ENCODE results near the gene MCAM.

DNA sequence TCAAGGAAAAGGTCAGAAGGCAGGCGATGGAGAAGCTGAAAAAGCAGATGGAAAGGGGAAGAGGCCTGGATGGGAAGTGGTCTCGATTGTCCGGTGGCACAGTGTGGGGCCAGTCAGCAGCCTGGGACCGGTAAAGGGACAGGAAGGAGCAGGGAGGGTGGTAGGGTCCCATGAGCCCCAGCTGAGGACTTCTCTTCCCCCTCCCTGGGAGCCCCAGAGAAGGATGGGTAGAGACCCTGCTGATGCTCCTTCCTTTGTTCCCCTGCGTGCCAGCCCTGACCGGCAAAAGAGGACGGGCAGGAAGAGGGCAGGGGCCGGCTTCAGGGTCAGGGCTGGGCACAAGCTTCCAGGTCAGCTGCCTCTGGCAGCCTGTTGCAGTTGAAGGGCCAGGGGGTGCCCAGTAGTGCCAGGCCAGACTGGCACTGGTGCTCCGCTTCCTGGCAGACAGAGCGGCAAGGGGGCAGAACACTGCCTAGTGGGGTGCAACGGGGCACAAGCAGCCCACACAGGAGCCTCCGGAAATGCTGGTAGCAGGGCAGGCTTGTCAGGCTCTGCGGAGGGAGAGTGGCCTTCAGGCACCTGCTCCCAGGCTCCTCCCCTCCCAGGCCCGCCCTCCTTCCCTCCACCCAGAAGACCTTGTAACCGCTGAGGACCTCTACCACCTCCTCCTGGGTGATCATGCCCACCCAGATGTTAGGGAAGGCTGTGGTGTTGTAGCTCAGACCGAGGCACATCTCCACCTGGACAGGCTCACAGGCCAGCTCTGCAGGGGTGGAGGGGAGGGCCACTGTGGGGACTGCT is 24.5 kb upstream of the MCAM start:
- TF ChIP-seq SP1 (IDR thresholded peaks at IDR 0.05) (no peak), HDGF (IDR thresholded peaks at IDR 0.05; ENCODE audit: borderline replicate concordance) (no peak), ARNT (IDR thresholded peaks at IDR 0.05) (no peak), BHLHE40 (IDR thresholded peaks at IDR 0.05; ENCODE audit: borderline replicate concordance) (no peak), NFRKB (IDR thresholded peaks at IDR 0.05) (no peak), LEF1 (IDR thresholded peaks at IDR 0.05; ENCODE audit: borderline replicate concordance) (no peak), FOXA1 (IDR thresholded peaks at IDR 0.05) (no peak), SUZ12 (IDR thresholded peaks at IDR 0.05) (no peak), ELF4 (IDR thresholded peaks at IDR 0.05) (no peak), ZNF384 (IDR thresholded peaks at IDR 0.05) (no peak), TARDBP (IDR thresholded peaks at IDR 0.05) (no peak), FOXM1 (IDR thresholded peaks at IDR 0.05; ENCODE audit: borderline replicate concordance) (no peak)
- TF ChIP-seq, protein P1, sequence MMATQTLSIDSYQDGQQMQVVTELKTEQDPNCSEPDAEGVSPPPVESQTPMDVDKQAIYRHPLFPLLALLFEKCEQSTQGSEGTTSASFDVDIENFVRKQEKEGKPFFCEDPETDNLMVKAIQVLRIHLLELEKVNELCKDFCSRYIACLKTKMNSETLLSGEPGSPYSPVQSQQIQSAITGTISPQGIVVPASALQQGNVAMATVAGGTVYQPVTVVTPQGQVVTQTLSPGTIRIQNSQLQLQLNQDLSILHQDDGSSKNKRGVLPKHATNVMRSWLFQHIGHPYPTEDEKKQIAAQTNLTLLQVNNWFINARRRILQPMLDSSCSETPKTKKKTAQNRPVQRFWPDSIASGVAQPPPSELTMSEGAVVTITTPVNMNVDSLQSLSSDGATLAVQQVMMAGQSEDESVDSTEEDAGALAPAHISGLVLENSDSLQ (IDR thresholded peaks at IDR 0.05), result no peak
